PFSK-1 (cell line): ENCODE data around the gene EYA2.

Source experiments
- POLR2AphosphoS5 ChIP-seq: IDR thresholded peaks from 2 replicates; pipeline ENCODE4 v1.6.1; 2012; ENCODE audit warnings: low read depth, mild to moderate bottlenecking, control low read depth, low read length, moderate library complexity
- TAF1 ChIP-seq: IDR thresholded peaks from 2 replicates; pipeline ENCODE4 v1.6.1; 2012; ENCODE audit warnings: low read length, control low read depth, borderline replicate concordance; ENCODE audit not compliant: insufficient read depth
- TF ChIP-seq, protein P1 (sequence below), 2 experiments: IDR thresholded peaks; 2 replicates each; pipeline versions ENCODE4 v1.6.1 to v1.8.0; 2011 to 2012; ENCODE audit warnings: low read depth in 2 of 2, low read length in 2 of 2, control low read depth in 1 of 2, inconsistent platforms in 1 of 2, mild to moderate bottlenecking in 1 of 2, moderate library complexity in 1 of 2; ENCODE audit not compliant: insufficient read depth in 1 of 2

DNA sequence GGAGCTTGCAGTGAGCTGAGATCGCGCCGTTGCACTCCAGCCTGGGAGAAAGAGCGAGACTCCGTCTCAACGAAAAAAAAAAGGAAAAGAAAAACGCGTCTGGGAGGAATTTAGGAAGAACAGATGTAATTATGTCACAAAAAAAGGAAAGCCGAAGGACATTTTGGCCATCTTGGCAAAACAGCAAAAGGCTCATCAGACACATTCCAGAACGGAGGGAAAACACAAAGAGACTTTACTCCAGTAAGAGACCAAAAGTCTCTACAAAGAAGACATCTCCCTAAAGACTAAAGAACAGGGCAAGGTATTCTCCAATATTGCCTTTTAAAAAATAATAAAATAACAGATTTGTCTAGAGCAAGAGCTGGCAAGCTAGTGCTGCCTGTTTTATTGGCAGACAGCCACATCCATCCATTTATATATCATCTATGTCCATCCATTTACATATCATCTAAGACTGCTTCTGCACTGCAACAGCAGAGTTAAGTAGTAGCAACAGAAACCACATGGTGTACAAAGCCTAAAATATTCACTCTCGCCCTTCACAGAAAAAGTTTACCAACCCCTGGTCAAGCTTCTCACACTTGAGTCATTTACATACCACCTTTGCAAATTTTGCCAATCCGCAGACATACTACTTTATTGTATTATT lies 328.0 kb downstream of the EYA2 start:
- TF ChIP-seq TAF1: no peak
- TF ChIP-seq, protein P1, sequence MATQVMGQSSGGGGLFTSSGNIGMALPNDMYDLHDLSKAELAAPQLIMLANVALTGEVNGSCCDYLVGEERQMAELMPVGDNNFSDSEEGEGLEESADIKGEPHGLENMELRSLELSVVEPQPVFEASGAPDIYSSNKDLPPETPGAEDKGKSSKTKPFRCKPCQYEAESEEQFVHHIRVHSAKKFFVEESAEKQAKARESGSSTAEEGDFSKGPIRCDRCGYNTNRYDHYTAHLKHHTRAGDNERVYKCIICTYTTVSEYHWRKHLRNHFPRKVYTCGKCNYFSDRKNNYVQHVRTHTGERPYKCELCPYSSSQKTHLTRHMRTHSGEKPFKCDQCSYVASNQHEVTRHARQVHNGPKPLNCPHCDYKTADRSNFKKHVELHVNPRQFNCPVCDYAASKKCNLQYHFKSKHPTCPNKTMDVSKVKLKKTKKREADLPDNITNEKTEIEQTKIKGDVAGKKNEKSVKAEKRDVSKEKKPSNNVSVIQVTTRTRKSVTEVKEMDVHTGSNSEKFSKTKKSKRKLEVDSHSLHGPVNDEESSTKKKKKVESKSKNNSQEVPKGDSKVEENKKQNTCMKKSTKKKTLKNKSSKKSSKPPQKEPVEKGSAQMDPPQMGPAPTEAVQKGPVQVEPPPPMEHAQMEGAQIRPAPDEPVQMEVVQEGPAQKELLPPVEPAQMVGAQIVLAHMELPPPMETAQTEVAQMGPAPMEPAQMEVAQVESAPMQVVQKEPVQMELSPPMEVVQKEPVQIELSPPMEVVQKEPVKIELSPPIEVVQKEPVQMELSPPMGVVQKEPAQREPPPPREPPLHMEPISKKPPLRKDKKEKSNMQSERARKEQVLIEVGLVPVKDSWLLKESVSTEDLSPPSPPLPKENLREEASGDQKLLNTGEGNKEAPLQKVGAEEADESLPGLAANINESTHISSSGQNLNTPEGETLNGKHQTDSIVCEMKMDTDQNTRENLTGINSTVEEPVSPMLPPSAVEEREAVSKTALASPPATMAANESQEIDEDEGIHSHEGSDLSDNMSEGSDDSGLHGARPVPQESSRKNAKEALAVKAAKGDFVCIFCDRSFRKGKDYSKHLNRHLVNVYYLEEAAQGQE (IDR thresholded peaks at IDR 0.05; ENCODE audit: insufficient read depth in 1 of 2, low read depth in 2 of 2, low read length in 2 of 2): no peak
- no peak for TF ChIP-seq POLR2AphosphoS5
